Lower lobe of right lung (tissue), 2 donors: ENCODE data around the gene GRIN1. TPM values are rescaled to one million over a fixed set of nuclear protein-coding genes. Genes with fewer than 3 reads are reported as not detected.

Experiments used
- ATAC-seq, 2 donors: fragments of 200-7000 bp; cut with Tn5 transposase; one replicate each; pipeline ENCODE4 v1.9.1; 2020 to 2022; ENCODE audit warnings: mild to moderate bottlenecking in 2 of 2, moderate library complexity in 2 of 2
- DNase-seq: peaks from one replicate; pipeline ENCODE4 v3.0.0-alpha.2; 2020
- H3K27ac ChIP-seq: fragments of 200-600 bp; one replicate; pipeline ENCODE4 v1.8.0; 2022
- H3K27me3 ChIP-seq: fragments of 200-600 bp; one replicate; pipeline ENCODE4 v1.8.0; 2022; ENCODE audit warnings: low read depth
- H3K36me3 ChIP-seq: fragments of 200-600 bp; one replicate; pipeline ENCODE4 v1.8.0; 2022; ENCODE audit warnings: mild to moderate bottlenecking
- H3K4me1 ChIP-seq: fragments of 200-600 bp; one replicate; pipeline ENCODE4 v1.8.0; 2022
- H3K4me3 ChIP-seq: fragments of 200-600 bp; one replicate; pipeline ENCODE4 v1.8.0; 2022; ENCODE audit warnings: mild to moderate bottlenecking
- H3K9me3 ChIP-seq: fragments of 200-600 bp; one replicate; pipeline ENCODE4 v1.8.0; 2022
- CTCF ChIP-seq: fragments of 200-600 bp; IDR thresholded peaks from one replicate; pipeline ENCODE4 v1.8.0; 2022; ENCODE audit warnings: antibody characterized with exemption, mild to moderate bottlenecking
- intact Hi-C: fragments of 100-400 bp; cut with DNase I; formaldehyde crosslinking; loops from one replicate; pipeline ENCODE4 v1.11.0; 2022
- total RNA-seq: library from RNA; stranded (reverse); fragmentation: NEBNext Ultra II Directional; extraction: Animal tissue kit (Norgen Biotek cat#: 25700); gene quantifications from one replicate; pipeline ENCODE4 v1.2.1, GENCODE V29; 2021
- donor health status: DM: no; HTN: yes; CAD: no; lungs with severe emphysema.

GRIN1 gene
- total RNA-seq, 1 donor from 2014 or later = 0.92 TPM

DNA sequence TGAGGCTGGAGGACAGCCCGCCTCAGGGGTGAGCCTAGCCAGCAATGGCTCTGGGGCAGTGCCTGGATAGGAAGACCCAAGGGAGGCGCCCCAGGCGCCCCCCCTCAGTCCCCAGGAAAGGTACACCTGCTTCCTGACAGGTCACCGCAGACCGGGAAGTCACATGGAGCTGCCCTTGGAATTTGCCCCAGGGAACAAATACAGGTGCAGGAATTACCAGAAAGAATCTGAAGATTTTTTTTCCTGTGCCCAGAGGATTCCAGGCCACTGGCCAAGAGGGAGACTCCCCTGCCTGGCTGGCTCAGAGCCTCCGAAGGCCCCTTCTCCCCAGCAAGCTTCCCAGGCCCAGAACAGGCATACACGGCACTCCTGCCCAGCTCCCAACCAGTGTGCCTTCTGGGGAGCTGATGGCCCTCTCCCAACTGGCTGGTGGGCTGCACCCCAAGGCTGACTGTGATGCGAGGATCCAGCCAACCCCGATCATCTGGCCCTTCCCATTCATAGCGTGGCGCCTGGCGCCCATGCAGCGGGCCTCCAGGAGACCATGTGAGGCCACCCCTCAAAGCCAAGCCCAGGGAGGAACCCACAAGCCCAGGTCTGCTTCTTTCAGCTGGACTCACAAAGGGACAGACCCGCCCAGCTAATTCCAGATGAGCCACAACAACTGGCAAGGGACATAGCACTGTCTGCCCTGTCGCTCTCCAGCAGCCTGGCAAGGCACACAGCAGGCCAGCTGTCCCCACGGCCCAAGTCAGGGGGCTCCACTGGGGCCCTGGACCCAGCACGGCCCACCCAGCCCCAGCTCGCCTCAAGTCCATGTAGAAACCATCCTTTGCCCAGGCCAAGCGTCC, 59.3 kb downstream of the GRIN1 start:
- H3K27ac ChIP-seq = peak overlapping the region; percentile 78
- TF ChIP-seq CTCF = no peak
- DNase-seq = peak; percentile 73

DNA sequence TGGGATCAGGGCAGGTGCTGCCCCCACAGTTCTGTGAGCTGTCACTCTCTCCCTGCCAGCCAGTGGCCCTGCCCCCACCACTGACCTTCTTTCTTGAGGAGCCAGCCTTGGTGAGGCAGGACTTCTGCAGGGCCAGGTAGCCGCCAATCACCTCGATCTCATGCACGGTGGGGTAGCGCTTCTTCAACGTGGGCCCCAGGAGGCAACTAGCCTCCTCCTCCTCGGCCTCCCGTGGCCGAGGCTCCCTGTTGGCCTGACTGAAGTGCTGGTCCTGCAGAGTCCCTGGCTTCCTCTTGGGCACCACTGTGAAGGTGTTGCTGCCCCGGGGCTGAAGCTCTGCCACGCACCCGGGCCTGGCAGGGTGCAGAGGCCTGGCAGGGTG, 59.9 kb downstream of the GRIN1 start:
- no peaks in the 10 kb centered on the region for H3K36me3 ChIP-seq
- no peak for ATAC-seq
- peak overlapping the region; percentile 69 for H3K4me3 ChIP-seq
- no peaks in the 10 kb centered on the region for H3K27me3 ChIP-seq
- no peaks in the 10 kb centered on the region for H3K9me3 ChIP-seq
- peak overlapping the region; percentile 78 for H3K27ac ChIP-seq
- DNase-seq = no peak
- no peak for TF ChIP-seq CTCF
- intact Hi-C loops = no loop called here
- peaks cover 67% of the 10 kb centered on the region for H3K4me1 ChIP-seq

More for the DNA sequence above, 59.3 kb downstream of the GRIN1 start:
- ATAC-seq = peak; percentile 41 to 60
- Histone ChIP-seq H3K4me3 (peak overlapping the region; percentile 69), H3K36me3 (no peaks in the 10 kb centered on the region), H3K4me1 (peaks cover 67% of the 10 kb centered on the region), H3K9me3 (no peaks in the 10 kb centered on the region), H3K27me3 (no peaks in the 10 kb centered on the region)
- intact Hi-C loops = no loop called here

DNA sequence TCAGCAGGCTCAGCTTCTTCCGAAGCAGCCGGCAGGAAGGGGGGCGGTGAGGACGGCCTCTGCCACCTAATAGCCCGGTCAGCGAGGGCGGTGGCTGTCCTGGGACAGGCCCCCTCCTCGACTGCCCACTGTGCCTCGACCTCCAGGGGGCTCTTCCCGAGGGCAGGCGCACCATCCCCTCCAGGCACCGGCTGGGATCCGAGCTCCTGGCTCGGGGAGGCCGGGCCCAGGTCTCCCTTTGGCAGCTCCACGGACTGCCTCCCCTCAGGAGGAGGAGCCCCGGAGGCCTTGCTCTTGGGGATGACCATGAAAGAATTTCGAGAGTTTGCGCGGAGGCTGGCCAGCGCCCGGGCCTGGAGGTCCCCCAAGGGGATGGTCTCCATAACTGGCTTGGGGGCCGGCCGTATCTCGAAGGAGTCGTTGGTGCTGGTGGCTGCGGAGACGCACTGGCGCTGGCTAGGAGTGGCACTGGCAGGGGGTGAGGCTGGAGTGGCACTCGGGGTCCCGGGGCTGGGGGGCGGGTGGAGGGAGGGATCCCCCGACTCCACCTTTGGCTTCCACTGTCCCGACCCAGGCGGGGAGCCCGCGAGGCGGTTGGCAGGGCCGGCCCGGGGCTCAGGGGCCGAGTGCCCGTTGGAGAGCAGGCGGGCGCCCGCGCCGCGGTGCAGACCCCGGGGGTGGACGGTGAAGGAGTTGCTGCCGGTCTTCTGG, 60.6 kb downstream of the GRIN1 start:
- TF ChIP-seq CTCF = no peak
- H3K4me3 ChIP-seq = peak overlapping the region; percentile 69
- no peaks in the 10 kb centered on the region for H3K9me3 ChIP-seq
- peak overlapping the region; percentile 78 for H3K27ac ChIP-seq
- intact Hi-C loops = no loop called here
- DNase-seq (no peak), ATAC-seq (no peak)
- peaks cover 68% of the 10 kb centered on the region for H3K4me1 ChIP-seq
- no peaks in the 10 kb centered on the region for H3K27me3 ChIP-seq
- H3K36me3 ChIP-seq = no peaks in the 10 kb centered on the region

GRCh38 chr9:137200311-137201204, 61.6 kb downstream of the GRIN1 start, which contains the start of gene TPRN:
Gene TPRN (minus strand): TSS chr9:137200741. CDS start chr9:137200711, 30 bp downstream.
- Histone ChIP-seq H3K36me3 (no peaks in the 10 kb centered on the region), H3K27ac (peak within 1 kb of the TSS; percentile 85), H3K9me3 (no peaks in the 10 kb centered on the region), H3K4me3 (peak within 1 kb of the TSS; percentile 69), H3K4me1 (peaks cover 63% of the 10 kb centered on the region), H3K27me3 (no peaks in the 10 kb centered on the region)
- intact Hi-C loops = no loop called here
- ATAC-seq (peak; percentile 95 to 97), DNase-seq (peak; percentile 100)
- TF ChIP-seq CTCF = no peak
